ENCODE data around the gene SLC25A33.
"Not testable (repeated sequence)": the region's sequence is repeated elsewhere in the genome, so short reads cannot be mapped to it uniquely, and the experiment has no call there.

The SLC25A33 gene

DNA sequence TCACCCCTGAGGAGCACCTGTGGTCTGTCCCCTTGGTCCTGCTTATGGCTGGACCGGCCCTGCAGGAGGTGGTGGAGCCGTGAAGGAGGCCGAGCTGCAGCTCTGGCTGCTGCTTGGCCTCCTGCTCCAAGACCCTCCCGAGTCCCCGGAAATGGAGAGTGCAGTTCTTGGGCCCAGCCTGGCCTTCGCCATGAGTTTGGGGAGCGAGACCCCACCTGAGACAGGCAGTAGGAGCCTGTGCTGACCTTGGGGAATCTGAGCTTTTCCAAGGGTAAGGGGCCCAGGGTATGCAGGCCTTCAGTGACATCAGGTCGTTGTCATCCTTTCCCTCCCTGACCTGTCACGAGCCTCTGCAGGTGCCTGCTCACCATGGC, 63.5 kb downstream of the SLC25A33 start:
- DNase-seq: no peak

DNA sequence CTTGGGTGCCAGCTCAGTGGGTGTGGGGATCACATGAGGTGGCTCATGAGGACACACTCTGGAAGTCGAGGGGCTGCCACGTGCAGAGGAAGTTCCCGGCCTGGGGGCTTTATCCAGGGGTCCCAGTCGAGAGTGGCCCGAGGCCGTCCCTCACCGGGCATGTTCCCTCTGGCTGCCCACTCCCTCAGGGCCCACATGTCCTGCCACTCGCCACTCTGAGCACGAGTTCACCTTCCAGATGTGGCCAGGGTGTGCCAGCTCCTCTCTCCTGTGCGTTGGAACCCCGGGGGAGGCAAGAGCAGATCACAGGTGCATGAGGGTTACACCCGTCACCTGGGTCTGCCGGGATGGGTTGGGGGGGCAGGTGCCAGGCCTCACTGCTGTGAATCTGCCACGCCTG, 64.0 kb downstream of the SLC25A33 start:
- no peak for DNase-seq

DNA sequence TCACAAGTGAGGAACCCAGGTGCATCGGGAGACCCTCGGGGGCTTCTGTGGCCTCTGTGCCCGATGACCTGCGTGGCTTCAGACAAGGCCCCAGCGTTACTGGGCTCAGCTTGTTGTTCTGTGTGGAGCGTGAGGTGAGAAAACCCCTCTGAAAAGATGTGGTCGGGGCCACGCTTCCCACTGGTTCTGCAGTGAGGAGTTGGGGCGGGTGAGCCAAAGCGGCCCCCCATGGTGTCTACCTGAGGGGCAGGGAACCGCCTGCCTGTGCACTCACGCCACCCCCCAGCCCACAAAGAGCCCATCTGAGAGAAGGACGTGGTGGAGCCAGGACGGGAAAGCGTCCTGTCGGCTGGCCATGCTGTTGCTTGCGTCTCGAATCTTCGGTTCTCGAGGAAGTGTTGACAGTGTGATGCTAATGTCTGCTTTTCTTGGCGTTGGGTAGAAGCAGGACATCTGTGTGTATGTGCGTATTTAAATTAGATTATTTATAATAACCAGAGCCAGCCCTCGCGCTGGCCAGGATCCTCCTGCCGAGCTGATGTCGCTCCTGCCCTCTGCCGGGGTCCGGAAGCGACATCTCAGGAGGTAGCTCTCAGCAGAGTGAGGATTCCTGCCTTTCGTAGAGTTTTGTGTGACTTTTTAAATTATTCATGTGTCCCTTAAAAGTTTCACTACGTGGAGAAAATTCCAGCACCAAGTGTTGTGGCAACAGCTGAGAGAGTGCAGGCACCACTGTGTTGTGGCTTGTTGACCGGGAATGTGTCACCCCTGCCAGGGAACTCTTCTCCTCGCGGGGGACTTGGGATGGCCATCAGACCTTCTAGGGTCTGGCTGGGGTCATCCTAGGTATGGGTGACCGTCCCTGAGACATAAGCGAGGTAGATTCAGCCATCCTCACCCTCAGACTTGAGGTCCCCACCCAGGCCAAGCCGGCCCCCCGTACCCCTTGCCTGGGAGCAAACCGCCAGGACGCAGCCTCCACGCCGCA, 64.8 kb downstream of the SLC25A33 start:
- no peak for DNase-seq

DNA sequence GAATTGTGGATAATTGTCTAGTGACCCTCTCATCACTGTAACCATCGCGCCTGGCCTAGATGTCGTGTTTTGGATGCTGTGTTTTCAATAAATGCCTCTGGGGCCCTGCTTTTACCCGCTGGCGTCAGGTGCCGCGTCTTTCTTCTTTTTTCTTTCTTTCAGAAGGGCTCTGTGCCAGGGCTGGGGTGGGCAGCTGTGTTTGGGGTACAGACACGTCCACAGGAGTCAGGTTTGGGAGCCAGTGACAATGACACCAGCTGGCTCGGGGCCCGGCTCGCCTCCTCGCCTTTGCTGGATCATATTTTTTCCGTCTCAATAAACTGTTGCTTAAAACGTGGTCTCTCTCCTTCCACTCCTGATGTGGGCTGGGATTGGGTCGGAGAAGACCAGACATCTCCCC, 65.6 kb downstream of the SLC25A33 start:
- DNase-seq: no peak

DNA sequence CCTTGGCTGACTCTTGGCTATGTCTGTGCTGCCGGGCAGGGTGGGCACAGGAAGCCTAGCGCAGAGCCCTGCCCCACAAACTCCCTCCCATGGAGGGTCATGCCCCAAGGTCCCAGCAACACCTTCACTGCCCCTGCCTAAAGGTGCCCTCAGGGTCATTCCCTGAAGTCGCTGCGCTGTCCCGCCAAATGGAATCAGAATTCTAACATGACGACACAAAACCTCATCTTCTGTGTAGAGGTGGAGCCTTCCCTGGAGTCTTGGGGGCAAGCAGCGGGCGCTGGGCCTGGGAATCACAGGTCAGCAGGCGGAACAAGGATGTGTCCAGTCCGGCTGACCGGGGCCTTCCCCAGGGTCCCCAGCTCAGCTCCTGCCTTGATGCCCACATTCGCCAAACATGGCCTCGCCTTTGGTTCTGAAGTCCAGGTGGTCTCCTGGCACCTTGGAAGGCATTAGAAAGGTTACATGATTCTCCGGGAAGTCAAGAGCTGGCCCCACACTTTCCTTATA, 66.7 kb downstream of the SLC25A33 start:
- DNase-seq: no peak

DNA sequence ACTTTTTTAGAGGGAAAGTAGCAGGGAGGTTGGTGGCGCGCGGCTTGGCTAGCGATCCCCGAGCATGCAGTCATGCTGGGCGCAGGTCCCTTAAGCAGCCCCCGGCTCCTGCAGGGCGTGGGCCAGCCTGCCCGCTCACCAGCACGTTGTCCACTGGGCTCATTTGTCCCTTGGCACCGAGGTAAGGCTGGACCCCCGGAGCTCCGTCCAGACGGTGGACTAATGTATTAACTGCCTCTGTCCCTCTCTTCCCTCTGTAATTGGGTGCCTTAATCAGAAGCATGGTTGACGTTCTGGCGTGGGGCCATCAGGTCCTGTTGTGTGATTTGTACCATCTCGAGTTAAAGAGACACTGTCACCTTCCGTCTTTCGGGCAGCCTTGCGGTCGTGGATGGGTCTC, 67.2 kb downstream of the SLC25A33 start:
- DNase-seq: no peak

DNA sequence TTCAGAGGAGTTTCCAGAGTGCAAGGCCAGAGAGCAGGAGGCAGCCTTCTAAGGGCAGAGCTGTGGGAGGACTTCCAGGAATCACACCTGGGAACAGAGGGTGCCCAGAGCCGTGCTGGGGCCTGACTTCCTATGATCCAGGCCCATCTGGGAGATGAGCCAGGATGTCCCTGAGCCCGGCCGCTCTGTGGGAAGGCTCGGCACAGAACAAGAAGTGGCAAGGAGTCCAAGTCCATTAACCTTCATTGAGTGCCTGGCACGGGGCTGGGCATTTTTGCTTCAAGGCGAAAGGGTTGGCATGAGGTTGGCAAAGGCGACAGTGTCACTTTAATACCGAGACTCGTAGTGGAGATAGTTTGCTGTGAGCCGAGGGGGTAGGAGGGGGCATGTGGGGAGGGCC, 67.7 kb downstream of the SLC25A33 start:
- DNase-seq: no peak

DNA sequence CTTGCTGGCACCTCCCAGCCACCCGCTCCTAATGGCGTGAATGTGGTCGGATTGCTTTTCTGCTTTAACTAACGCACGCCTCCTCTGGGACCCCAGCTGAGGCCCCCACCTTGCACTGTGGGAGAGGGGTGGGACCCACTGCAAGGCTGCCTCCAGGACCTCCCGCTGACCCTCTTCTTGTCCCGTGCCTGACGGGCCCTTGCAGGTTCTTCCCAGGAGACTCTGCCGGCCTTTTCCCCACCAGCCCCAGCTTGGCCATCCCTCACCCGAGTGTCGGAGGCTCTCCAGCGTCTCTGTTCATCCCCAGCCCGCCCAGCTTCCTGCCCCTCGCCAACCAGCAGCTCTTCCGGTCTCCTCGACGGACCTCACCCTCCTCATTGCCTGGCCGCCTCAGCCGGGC, 68.1 kb downstream of the SLC25A33 start:
- DNase-seq: no peak

DNA sequence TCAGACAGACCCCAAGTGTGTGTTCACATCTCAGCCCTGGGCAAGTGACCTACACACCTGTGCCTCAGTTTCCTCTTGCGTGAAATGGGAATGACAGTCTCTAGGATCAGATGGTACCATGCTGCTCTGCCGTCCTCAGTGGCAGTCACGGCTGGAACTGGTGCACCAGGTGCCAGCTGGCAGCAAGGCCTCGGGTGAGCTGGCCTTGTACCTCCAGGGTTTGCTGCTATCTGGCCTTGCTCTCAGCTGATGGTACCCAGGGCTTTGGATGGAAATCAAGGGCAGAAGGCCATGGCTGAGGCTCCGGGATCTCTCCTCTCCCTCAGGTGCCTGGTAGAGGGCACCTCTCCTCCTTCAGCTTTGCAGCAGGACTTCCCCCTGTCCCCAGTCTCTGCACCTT, 70.7 kb downstream of the SLC25A33 start:
- DNase-seq: no peak

DNA sequence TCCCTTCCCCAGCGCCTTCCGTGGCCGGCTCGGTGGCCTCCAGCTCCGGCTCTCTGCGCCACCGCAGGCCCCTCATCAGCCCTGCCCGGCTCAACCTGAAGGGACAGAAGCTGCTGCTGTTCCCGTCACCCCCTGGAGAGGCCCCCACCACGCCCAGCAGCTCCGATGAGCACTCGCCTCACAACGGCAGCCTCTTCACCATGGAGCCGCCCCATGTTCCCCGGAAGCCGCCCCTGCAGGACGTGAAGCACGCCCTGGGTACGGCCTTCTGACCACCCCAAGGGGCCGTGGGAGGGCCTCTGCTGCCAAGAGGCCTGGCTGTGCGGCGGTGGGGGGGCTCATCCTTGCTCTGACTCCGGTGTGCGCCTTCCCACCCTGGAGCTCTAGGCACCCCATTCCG, 71.3 kb downstream of the SLC25A33 start:
- no peak for DNase-seq

DNA sequence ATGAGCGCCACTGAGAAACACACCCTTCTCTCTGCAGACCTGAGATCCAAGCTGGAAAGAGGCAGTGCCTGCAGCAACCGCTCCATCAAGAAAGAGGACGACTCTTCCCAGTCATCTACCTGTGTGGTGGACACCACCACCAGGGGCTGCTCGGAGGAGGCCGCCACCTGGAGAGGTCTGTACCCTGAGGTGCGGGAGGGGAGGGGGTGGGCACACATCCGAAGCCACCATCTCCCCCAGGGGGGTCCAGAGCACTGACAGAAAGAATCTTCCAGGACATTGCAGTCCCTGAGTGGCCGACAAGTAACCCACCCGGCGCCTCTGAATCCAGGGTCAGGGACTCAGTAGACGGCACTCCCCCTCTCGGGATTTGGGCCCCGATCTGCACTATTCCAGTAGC, 72.5 kb downstream of the SLC25A33 start:
- no peak for DNase-seq

DNA sequence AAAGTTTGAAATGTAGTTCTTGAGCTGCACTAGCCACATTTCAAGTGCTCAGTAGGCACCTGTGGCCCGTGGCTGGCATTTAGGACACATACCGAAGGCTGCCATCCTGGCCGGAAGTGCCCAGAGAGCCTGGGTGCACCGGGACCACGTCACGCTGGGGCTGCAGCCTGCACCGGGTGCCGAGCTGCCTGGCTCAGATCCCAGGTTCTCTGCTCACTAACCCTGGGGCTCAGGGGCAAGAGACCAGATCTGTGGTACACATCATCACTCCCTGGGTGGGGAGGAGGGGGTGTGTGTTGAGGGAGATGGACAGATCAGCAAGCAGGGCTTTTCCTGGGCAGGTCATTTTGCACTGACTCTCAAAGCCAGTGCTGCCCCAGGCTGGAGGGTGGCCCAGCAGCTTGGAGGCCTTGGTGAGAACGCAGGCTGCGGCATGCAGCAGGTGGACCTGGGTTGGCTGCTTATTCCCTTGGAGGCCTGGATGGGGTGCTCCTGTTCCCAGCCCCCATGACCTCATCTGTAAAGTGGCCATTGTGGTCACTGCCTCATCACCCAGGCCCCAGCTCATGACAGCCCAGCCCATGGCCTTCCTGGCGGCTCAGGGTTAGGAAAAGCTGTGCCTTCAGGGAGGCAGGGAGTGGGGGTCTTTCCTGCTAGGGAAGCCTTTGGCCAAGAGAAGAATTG, 73.0 kb downstream of the SLC25A33 start:
- DNase-seq: no peak

DNA sequence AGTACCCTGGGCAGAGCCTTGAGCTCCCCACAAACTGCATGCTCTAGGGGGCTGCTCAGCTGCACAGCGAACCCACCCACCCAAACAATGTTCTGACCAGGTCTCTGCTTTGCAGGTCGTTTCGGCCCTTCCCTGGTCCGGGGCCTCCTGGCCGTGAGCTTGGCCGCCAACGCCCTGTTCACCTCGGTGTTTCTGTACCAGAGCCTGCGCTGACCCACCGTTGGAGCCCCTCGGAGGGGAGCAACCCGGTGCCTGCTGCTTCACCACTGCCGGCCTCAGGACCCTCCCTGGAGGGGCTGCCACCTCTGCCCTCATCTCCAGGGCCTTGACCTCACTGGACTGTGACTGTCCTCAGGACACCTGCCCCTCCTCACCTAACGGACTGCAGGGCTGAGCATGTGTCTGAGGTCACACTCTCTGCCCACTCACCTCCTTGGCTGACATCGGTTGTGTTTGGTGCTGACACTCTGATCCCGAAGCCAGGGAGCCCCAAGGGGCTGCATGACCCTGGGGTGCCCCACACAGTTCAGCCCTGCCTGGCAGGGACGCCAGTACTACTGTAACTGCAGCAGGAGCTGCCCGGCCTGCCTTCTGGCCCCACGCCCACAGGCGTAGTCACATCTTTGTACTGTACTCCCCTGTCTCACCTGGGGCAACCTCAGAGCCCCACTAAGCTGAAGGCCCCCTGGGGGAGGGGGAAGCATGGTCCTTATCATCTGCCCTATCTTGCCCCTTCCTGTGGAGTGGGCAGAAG, 73.8 kb downstream of the SLC25A33 start:
- no peak for DNase-seq

DNA sequence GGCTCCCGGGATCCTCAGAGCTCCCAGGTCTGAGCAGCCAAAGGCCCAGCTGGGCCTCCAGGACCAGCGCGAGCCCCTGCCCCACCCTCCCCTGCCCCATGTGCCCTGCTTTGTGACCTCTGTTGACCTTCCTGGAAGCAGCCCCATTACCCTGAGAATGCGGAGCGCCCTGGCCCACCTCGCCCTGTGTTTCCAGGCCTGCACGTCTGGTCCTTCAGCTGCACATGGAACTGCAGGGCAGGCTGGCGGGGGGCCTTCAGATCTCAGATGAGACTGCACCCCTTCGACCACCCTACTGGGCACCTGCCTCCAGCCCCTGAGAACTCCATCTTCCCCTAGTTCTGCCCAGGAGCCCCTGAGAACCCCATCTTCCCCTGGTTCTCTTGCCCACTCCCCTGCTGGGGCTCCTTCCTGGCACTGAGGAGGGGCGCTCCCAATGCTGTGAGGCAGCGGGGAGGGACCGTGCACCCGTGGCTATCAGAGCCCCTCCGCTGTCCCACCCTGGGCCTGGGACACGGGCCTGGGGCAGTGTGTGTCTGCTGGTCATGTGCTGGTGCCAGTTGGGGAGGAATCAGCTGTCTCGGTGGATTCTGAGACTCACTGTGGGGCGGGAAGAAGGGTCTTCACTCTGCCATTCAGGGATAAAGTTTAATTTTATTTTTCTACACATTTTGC, 74.5 kb downstream of the SLC25A33 start:
- no peak for DNase-seq

DNA sequence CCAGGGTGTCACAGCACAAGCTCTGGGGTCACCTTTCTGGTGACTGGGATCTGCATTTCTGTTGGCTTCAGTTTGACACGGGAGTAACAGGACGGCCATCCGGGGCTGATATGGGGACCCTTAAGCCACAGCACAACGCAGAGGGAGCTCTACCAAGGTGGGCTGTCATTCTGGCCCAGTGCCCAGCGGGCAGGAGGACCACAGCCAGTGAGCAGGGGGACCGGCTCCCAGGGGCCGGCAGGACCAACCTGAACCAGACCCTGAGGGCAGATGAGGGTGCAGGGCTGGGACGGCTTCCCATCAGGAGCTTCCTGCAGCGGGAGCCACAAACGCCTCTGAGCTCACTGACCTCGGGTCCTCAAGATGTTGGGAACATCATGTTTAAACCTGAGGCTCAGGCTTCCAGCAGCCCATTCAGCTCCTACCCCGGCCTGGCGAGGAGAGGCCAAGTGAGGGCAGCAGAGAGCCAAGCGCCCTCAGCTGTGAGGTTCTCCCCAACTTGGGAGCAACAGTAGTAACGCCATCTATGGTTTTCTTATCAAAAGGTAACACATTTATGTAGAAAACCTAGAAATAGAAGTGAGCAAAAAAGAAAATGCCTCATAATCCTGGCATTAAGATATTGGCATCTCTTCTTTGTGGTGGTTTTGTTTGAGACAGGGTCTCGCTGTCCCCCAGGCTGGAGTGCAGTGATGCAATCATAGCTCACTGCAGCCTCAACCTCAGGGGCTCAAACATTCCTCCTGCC, 76.2 kb downstream of the SLC25A33 start:
- no peak for DNase-seq

DNA sequence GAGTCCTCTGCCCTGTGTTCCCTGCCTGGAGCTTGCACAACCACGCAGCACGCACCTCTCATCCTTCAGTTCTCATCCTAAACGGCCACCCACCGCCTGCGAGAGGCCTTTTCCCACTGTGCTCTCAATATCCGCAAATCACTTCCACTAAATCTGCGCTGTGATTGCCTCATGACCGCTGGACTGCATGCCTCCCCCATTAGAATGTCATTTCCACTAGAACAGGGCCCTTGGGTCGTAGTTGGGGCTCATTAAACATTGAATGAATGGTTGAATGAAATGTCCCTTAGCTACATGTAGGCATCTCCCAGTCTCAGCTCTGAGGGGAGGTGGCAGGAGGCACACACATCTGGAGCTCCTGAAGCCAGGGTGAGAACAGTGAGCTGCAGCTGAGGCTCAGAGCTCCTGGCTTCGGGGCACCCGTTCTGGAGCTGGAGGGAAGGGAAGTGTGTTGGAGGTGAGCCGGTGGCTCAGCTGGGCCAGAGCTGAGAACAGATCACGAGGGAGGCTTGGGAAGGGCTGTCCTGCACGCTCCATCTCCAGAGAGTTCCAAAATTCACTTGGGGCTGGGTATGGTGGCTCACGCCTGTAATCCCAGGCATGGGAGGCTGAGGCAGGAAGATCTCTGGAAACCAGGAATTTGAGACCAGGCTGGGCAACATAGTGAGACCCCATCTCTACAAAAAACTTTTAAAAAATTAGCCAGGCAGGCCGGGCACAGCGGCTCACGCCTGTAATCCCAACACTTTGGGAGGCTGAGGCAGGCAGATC, 79.8 kb downstream of the SLC25A33 start:
- DNase-seq: no peak

DNA sequence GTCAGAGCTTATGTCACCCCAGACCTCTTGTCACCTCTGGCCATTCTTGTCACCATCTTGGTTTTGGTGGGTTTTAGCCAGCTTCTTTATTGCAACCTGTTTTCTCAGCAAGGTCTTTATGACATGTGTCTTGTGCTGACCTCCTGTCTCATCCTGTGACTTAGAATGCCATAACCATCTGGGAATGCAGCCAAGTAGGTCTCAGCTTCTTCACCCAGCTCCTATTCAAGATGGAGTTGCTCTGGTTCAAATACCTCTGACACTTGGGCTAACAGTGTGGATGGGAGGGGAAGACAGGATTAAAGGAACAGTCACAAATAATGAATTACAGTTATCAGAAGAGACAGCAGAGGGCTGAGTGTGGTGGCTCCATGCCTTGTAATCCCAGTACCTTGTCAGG, 81.8 kb downstream of the SLC25A33 start:
- DNase-seq: no peak

DNA sequence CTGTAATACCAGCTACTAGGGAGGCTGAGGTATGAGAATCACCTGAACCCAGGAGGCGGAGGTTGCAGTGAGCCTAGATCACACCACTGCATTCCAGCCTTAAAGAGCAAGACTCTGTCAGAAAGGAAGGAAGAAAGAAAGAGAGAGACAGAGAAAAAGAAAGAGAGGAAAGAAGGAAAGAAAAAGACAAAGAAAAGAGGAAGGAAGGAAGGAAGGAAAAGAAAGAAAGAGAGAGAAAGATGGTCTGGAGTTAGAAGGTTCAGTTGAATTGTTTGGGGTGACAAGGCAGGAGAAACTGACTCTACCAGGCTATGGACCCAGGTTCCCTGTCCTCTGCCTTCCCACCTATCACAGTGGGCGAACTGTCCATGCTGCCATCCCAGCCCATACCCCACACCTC, 84.8 kb downstream of the SLC25A33 start:
- DNase-seq: no peak

DNA sequence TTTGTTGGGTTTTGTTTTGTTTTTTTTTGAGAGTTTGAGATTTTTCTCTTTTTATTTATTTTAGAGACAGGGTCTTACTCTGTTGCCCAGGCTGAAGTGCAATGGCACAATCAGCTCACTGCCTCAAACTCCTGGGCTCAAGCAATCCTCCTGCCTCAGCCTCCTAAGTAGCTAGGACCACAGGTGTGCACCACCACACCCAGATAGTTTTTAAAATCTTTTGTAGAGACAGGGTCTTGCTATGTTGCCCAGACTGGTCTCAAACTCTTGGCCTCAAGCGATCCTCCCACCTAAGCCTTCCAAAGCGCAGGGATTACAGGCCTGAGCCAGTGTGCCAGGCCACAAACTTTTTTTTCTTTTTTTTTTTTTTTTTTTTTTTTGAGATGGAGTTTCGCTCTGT, 85.8 kb downstream of the SLC25A33 start:
- not testable (repeated sequence) for DNase-seq

DNA sequence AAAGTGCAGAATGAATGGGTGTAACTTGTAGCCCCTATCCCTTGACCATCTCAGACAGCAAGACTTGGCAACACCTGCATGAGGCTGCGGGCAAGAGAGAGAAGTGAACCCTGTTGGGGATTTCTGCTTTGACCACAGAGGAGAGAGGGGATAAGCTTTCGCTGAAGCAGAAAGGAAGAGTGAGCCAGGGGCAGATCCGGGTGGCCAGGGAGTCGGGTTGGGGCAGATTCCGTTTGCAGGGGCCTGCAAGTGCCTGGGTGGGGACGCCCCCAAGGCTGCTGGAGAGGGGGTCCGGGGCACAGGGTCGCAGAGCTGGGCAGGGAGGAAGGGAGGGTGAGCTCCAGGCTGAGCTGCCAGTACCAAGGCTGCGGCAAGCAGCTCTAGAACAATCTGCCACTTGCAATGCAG, 86.9 kb downstream of the SLC25A33 start:
- no peak for DNase-seq
